CMK (cell line): ENCODE measurements around the gene P2RX7.

Experiments
- DNase-seq: peaks from one replicate; pipeline ENCODE4 v3.0.0-alpha.2; 2010; ENCODE audit warnings: low read depth

P2RX7 gene

DNA sequence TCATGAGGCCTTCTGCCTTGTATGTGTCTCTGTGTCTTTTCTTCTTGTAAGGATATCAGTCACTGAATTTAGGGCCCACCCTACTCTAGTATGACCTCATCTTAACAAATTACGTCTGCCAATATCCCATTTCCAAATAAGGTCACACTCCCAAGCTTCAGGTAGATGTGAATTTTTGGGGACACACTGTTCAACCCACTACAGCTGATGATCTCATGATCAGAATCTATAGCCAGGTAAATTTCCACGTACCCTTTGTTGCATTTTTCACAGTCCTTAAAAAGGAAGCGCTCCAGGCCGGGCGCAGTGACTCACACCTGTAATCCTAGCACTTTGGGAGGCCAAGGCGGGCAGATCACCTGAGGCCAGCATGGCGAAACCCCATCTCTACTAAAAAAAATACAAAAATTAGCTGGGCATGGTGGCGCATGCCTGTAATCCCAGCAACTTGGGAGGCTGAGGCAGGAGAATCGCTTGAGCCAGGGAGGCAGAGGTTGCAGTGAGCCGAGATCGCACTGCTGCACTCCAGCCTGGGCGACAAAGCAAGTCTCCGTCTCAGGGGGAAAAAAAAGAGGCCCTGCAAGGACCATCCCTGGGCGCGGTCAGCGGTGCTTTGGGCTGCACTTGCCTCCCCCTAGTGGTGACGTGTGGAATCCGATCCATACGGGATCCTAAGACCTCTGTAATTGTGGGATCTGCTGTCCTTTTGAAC is 97.3 kb downstream of the P2RX7 start:
- DNase-seq, result peak; percentile 65

DNA sequence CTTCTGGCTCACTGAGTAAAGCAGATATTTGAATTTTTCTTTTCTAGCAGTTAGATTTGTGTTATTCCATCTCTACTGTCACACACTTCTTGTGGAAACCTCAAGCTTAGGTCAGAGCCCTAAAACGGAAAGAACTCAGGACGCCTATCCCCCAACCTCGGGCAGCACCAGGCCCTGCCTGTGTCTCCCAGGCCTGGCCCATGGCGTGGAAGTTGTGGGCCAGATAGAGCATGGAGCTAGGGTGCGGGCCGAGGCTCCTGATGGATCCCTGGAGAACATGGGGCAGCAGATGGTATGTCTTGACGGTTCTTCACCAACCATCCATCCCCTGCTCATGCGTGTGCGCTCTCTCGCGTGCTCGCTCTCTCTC is 97.8 kb downstream of the P2RX7 start:
- DNase-seq, result no peak

DNA sequence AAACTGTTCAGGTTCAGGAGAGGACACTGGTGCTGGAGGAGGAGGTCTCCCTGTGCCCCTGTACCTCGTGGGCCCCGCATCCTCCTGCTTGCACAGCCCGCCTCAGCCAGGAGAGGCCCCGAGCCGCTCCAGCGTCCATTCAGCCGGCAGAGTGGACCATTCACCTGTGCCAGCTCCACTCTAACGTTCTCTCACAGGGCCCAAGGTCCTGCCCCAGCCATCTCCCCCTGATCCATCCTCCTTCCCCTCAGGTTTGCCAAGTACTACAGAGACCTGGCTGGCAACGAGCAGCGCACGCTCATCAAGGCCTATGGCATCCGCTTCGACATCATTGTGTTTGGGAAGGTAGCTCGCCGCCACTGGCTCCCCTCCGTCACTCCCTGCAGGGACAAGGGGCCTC is 99.5 kb downstream of the P2RX7 start:
- DNase-seq, result no peak

DNA sequence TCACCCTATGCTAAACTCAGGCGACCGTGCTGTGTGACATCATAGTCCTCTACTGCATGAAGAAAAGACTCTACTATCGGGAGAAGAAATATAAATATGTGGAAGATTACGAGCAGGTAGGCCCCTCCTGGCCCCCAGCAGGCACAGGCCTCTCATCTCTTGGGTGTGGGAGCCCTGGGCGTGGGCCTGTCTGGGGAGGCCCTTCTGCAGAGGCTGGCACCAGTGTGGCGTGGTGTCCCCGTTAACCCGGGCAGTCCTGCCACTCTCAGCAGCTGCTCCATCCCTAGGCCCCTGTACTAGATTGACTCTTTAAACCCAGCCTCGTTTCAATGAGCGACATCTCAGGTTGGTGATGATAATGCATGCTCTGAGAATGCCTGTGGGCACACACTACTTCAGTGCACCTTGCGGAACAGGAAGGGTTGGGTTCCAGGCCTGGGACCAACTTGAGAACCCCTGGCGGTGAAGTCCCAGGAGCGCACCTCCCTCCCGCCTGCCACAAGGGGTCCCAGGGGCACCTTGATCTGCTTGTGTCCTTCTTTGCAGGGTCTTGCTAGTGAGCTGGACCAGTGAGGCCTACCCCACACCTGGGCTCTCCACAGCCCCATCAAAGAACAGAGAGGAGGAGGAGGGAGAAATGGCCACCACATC is 100.4 kb downstream of the P2RX7 start:
- DNase-seq, result no peak

DNA sequence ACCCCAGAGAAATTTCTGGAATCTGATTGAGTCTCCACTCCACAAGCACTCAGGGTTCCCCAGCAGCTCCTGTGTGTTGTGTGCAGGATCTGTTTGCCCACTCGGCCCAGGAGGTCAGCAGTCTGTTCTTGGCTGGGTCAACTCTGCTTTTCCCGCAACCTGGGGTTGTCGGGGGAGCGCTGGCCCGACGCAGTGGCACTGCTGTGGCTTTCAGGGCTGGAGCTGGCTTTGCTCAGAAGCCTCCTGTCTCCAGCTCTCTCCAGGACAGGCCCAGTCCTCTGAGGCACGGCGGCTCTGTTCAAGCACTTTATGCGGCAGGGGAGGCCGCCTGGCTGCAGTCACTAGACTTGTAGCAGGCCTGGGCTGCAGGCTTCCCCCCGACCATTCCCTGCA is 100.9 kb downstream of the P2RX7 start:
- DNase-seq, result no peak

DNA sequence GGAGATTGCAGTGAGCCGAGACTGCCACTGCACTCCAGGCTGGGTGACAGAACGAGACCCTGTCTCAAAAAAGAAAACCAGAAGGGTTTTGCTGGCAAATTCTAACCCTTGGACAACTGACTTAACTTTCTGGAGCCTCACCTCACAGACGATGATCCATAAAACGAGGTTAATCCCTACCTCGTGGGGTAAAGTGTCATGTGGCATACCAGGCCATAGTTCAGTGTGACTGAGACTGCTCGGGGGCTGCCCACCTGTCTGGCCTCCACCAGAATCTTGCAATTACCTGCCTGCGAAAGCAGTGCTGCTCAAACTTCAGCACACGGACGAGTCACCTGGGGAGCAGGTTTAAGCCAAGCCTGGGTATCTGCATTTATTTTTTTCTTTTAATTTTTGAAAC is 104.1 kb downstream of the P2RX7 start:
- DNase-seq, result no peak

DNA sequence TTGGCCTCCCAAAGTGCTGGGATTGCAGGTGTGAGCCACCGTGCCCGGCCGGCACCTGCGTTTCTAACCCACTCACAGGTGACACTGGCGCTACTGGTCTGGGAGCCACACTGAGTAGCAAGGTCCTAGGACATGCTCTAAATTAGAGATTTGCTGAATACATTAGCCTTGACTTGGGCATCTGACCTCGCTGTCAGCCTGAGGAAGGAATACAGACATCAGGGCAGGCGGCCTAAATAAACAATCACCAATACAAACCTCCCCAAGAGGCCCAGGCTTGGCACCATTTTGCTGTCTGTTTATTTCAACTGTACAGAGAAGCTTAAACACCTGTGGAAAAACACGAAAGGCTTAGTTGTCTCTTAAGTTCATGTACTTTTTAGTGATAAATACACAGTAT is 104.7 kb downstream of the P2RX7 start:
- no peak for DNase-seq
